ENCODE results near the gene MNS1.

- TF ChIP-seq EZH2 (IDR thresholded peaks at IDR 0.05; ENCODE audit: low read length, missing control alignments) (no peak), CTCF (conservative IDR thresholded peaks at IDR 0.05 in 1 of 2, IDR thresholded peaks at IDR 0.05 in 1 of 2; ENCODE audit: low read depth in 1 of 2, low read length in 2 of 2) (no peak)
Observed at GRCh38 chr15:56460947-56461346, 4.0 kb downstream of the MNS1 start.

Data from fibroblast of lung (primary cell).